Measurements from ENCODE around the gene RIT2.

RIT2 gene

GRCh38 chr18:43004421-43004820 is 111.1 kb downstream of the RIT2 start:
- Histone ChIP-seq H2AFZ (no peak overlapping the region), H3K4me3 (ENCODE audit: low read depth, low read length) (no peak overlapping the region), H3K4me1 (no peaks in the 10 kb centered on the region), H3K27me3 (ENCODE audit: control insufficient read depth, insufficient read depth, low read length) (no peaks in the 10 kb centered on the region), H3K79me2 (no peaks in the 10 kb centered on the region), H3K9me3 (ENCODE audit: control insufficient read depth, low read length) (no peaks in the 10 kb centered on the region), H3K36me3 (ENCODE audit: control insufficient read depth, insufficient read depth, low read length) (no peaks in the 10 kb centered on the region), H3K27ac (no peak overlapping the region), H3K9ac (no peak overlapping the region), H3K4me2 (ENCODE audit: low read length) (no peak overlapping the region)
- TF ChIP-seq CTCF (IDR thresholded peaks at IDR 0.05) = no peak

- no peaks in the 10 kb centered on the region for H3K27me3 ChIP-seq (ENCODE audit: control insufficient read depth, insufficient read depth, low read length)
- no peaks in the 10 kb centered on the region for H3K4me1 ChIP-seq
- H3K36me3 ChIP-seq (ENCODE audit: control insufficient read depth, insufficient read depth, low read length) = no peaks in the 10 kb centered on the region
- H2AFZ ChIP-seq = no peak overlapping the region
- no peak overlapping the region for H3K9ac ChIP-seq
- no peak overlapping the region for H3K4me2 ChIP-seq (ENCODE audit: low read length)
- no peak overlapping the region for H3K27ac ChIP-seq
- no peak overlapping the region for H3K4me3 ChIP-seq (ENCODE audit: low read depth, low read length)
- H3K79me2 ChIP-seq = no peaks in the 10 kb centered on the region
- no peaks in the 10 kb centered on the region for H3K9me3 ChIP-seq (ENCODE audit: control insufficient read depth, low read length)
- no peak for TF ChIP-seq CTCF (IDR thresholded peaks at IDR 0.05)
These were observed 113.7 kb downstream of the RIT2 start for GRCh38 chr18:43001821-43002220.

GRCh38 chr18:42996824-42997223 is 118.7 kb downstream of the RIT2 start:
- H3K9ac ChIP-seq = no peak overlapping the region
- no peak overlapping the region for H2AFZ ChIP-seq
- H3K27me3 ChIP-seq (ENCODE audit: control insufficient read depth, insufficient read depth, low read length) = no peaks in the 10 kb centered on the region
- no peaks in the 10 kb centered on the region for H3K79me2 ChIP-seq
- H3K4me3 ChIP-seq (ENCODE audit: low read depth, low read length) = no peak overlapping the region
- H3K4me2 ChIP-seq (ENCODE audit: low read length) = no peak overlapping the region
- no peaks in the 10 kb centered on the region for H3K36me3 ChIP-seq (ENCODE audit: control insufficient read depth, insufficient read depth, low read length)
- no peak overlapping the region for H3K27ac ChIP-seq
- no peaks in the 10 kb centered on the region for H3K4me1 ChIP-seq
- no peak for TF ChIP-seq CTCF (IDR thresholded peaks at IDR 0.05)
- no peaks in the 10 kb centered on the region for H3K9me3 ChIP-seq (ENCODE audit: control insufficient read depth, low read length)

GRCh38 chr18:42980426-42980825 is 135.1 kb downstream of the RIT2 start:
- no peaks in the 10 kb centered on the region for H3K9me3 ChIP-seq (ENCODE audit: control insufficient read depth, low read length)

More at GRCh38 chr18:42980426-42980825, 135.1 kb downstream of the RIT2 start:
- Histone ChIP-seq H3K27me3 (ENCODE audit: control insufficient read depth, insufficient read depth, low read length) (no peaks in the 10 kb centered on the region), H3K36me3 (ENCODE audit: control insufficient read depth, insufficient read depth, low read length) (no peaks in the 10 kb centered on the region), H3K4me2 (ENCODE audit: low read length) (no peak overlapping the region), H3K9ac (no peak overlapping the region), H3K4me1 (no peaks in the 10 kb centered on the region), H3K27ac (no peak overlapping the region), H3K79me2 (no peaks in the 10 kb centered on the region), H2AFZ (no peak overlapping the region), H3K4me3 (ENCODE audit: low read depth, low read length) (no peak overlapping the region)
- TF ChIP-seq CTCF (IDR thresholded peaks at IDR 0.05) = no peak
